Loucy (cell line): Measurements from ENCODE around the gene TUBB3.

Source experiments
- H2AFZ ChIP-seq: fragments of 200-600 bp; sonication (generic); 2 replicates; pipeline ENCODE4 v1.6.0; 2016; ENCODE audit warnings: antibody characterized with exemption, mild to moderate bottlenecking, low read length, moderate library complexity
- H3F3A ChIP-seq: fragments of 200-600 bp; 2 replicates; pipeline ENCODE4 v1.6.0; 2016; ENCODE audit warnings: antibody characterized with exemption, low read depth, mild to moderate bottlenecking
- H3K27me3 ChIP-seq: fragments of 200-600 bp; sonication (generic); 2 replicates; pipeline ENCODE4 v1.6.1; 2014; ENCODE audit warnings: low read length, mild to moderate bottlenecking; ENCODE audit not compliant: insufficient read depth, poor library complexity, severe bottlenecking
- H3K36me3 ChIP-seq: fragments of 200-600 bp; sonication (generic); 2 replicates; pipeline ENCODE4 v1.6.1; 2016; ENCODE audit warnings: low read length; ENCODE audit not compliant: insufficient read depth
- H3K4me1 ChIP-seq: fragments of 200-600 bp; sonication (generic); 2 replicates; pipeline ENCODE4 v1.5.1; 2014; ENCODE audit warnings: low read length, mild to moderate bottlenecking; ENCODE audit not compliant: insufficient read depth, poor library complexity, severe bottlenecking
- H3K4me2 ChIP-seq: fragments of 200-600 bp; sonication (generic); 2 replicates; pipeline ENCODE4 v1.6.0; 2014; ENCODE audit warnings: antibody characterized with exemption, low read length, low read depth, mild to moderate bottlenecking; ENCODE audit not compliant: poor library complexity, severe bottlenecking
- H3K4me3 ChIP-seq: fragments of 200-600 bp; sonication (generic); 2 replicates; pipeline ENCODE4 v1.5.1; 2014; ENCODE audit warnings: low read length, mild to moderate bottlenecking, mixed read lengths; ENCODE audit not compliant: poor library complexity, severe bottlenecking
- H3K79me2 ChIP-seq: fragments of 200-600 bp; sonication (generic); 2 replicates; pipeline ENCODE4 v1.6.1; 2014; ENCODE audit warnings: low read length; ENCODE audit not compliant: insufficient read depth
- H3K9ac ChIP-seq: fragments of 200-600 bp; sonication (generic); 2 replicates; pipeline ENCODE4 v1.6.0; 2014; ENCODE audit warnings: mild to moderate bottlenecking, low read depth, low read length, moderate library complexity; ENCODE audit not compliant: poor library complexity, severe bottlenecking
- H3K9me2 ChIP-seq: fragments of 200-600 bp; sonication (generic); replicated peaks from 2 replicates; pipeline ENCODE4 v1.6.1; 2016; ENCODE audit warnings: low read depth, low read length, mixed read lengths
- H3K9me3 ChIP-seq: fragments of 200-600 bp; sonication (generic); 2 replicates; pipeline ENCODE4 v1.6.1; 2014; ENCODE audit warnings: mild to moderate bottlenecking, antibody characterized with exemption, low read length, low read depth; ENCODE audit not compliant: insufficient read depth
- H4K20me1 ChIP-seq: fragments of 200-600 bp; sonication (generic); 2 replicates; pipeline ENCODE4 v1.6.0; 2014; ENCODE audit warnings: antibody characterized with exemption, low read length, mild to moderate bottlenecking; ENCODE audit not compliant: insufficient read depth, poor library complexity, severe bottlenecking
- CTCF ChIP-seq: fragments of 200-600 bp; sonication (generic); conservative IDR thresholded peaks from 2 replicates; pipeline ENCODE4 v1.5.1; 2014; ENCODE audit warnings: mild to moderate bottlenecking, antibody characterized with exemption, low read length
- EZH2phosphoT487 ChIP-seq: fragments of 200-600 bp; IDR thresholded peaks from 2 replicates; pipeline ENCODE4 v1.6.1; 2018; ENCODE audit warnings: antibody characterized with exemption, mild to moderate bottlenecking, moderate library complexity, borderline replicate concordance

Gene TUBB3

GRCh38 chr16:89981414-89981813, 58.3 kb downstream of the TUBB3 start:
- TF ChIP-seq CTCF, result no peak
- no peak for TF ChIP-seq EZH2phosphoT487
- Histone ChIP-seq H3K4me3 (no peak overlapping the region), H3K27me3 (no peaks in the 10 kb centered on the region), H3K36me3 (peaks cover 11% of the 10 kb centered on the region; the same call in 1 of the 2 replicates), H3F3A (no peaks in the 10 kb centered on the region), H4K20me1 (no peaks in the 10 kb centered on the region), H3K9ac (no peak overlapping the region), H2AFZ (no peak overlapping the region), H3K9me2 (no peaks in the 10 kb centered on the region), H3K9me3 (no peaks in the 10 kb centered on the region), H3K79me2 (no peaks in the 10 kb centered on the region), H3K4me1 (no peaks in the 10 kb centered on the region), H3K4me2 (no peak overlapping the region)

GRCh38 chr16:89982318-89982717, 59.2 kb downstream of the TUBB3 start:
- no peaks in the 10 kb centered on the region for H3K79me2 ChIP-seq
- no peaks in the 10 kb centered on the region for H3K9me3 ChIP-seq
- H3K9me2 ChIP-seq, result no peaks in the 10 kb centered on the region
- no peaks in the 10 kb centered on the region for H3F3A ChIP-seq
- H3K4me2 ChIP-seq, result no peak overlapping the region
- no peak overlapping the region for H2AFZ ChIP-seq
- H4K20me1 ChIP-seq, result no peaks in the 10 kb centered on the region
- no peak overlapping the region for H3K9ac ChIP-seq
- H3K36me3 ChIP-seq, result peaks cover 11% of the 10 kb centered on the region; the same call in 1 of the 2 replicates
- H3K27me3 ChIP-seq, result no peaks in the 10 kb centered on the region
- no peak overlapping the region for H3K4me3 ChIP-seq
- no peaks in the 10 kb centered on the region for H3K4me1 ChIP-seq
- no peak for TF ChIP-seq CTCF
- TF ChIP-seq EZH2phosphoT487, result no peak

- H3K36me3 ChIP-seq, result peaks cover 7% of the 10 kb centered on the region; the same call in 1 of the 2 replicates
- H3K9ac ChIP-seq, result no peak overlapping the region
- no peaks in the 10 kb centered on the region for H3K79me2 ChIP-seq
- H4K20me1 ChIP-seq, result no peaks in the 10 kb centered on the region
- no peaks in the 10 kb centered on the region for H3K9me2 ChIP-seq
- H3F3A ChIP-seq, result no peaks in the 10 kb centered on the region
- no peak overlapping the region for H3K4me3 ChIP-seq
- no peak overlapping the region for H2AFZ ChIP-seq
- TF ChIP-seq EZH2phosphoT487, result no peak
- TF ChIP-seq CTCF, result no peak
- H3K9me3 ChIP-seq, result no peaks in the 10 kb centered on the region
- H3K27me3 ChIP-seq, result no peaks in the 10 kb centered on the region
- no peak overlapping the region for H3K4me2 ChIP-seq
- H3K4me1 ChIP-seq, result no peaks in the 10 kb centered on the region
These were observed 60.4 kb downstream of the TUBB3 start for GRCh38 chr16:89983536-89983935.
